ENCODE results near the gene SCLY. TPM values are rescaled to one million over a fixed set of nuclear protein-coding genes. Genes with fewer than 3 reads are reported as not detected.
A peak's percentile ranks its signal among the peaks of the same experiment; 100 is the strongest.

SCLY gene
- total and polyA plus RNA-seq, 2 experiments from 2014 or later, result 12.7 to 21.1 TPM

DNA sequence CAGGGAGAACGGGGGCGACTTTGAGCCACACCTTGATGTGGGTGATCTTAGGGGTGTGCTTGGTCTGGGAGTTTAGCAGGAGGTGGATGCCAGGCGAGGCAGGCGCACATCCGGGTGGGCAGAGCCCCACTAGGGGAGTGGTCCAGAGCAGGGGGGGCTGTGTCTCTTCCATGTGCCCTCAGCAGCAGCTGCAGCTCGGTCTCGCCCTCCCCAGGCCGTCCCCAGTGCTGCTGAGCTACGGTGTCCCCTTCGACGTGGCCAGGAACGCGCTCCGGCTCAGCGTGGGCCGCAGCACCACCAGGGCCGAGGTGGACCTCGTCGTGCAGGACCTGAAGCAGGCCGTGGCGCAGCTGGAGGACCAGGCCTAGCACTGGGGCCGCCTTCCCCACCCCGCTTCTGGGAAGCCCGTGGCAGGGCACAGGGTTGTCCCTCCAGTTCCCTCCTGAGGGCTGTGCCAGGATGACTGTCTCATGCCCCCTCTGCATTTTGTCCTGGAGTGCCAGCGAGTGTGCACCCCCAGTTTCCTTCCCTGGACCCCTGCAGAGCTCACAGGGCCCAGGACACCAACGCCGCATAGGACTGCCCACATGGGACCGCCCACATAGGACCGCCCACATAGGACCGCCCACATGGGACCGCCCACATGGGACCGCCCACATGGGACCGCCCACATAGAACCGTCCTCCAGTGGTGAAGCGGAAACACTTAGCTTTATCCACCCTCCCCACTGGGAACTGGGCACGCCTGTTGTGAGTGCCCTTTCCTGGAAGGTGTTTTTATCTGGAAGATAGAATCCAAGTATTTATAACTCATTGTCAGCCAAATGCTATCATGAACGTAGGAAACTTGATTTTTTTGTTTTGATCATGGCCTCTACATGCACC, 37.4 kb downstream of the SCLY start:
- Histone ChIP-seq H3K27ac (no peak overlapping the region), H3K4me2 (no peak overlapping the region), H3K79me2 (no peaks in the 10 kb centered on the region), H2AFZ (no peak overlapping the region), H3K4me1 (ENCODE audit: insufficient read depth) (no peaks in the 10 kb centered on the region), H3K36me3 (replicated peaks; ENCODE audit: insufficient read depth, low read depth) (no peaks in the 10 kb centered on the region), H3K27me3 (no peaks in the 10 kb centered on the region), H3K9me2 (replicated peaks; ENCODE audit: insufficient read depth) (no peaks in the 10 kb centered on the region), H4K20me1 (ENCODE audit: insufficient read depth, poor library complexity, severe bottlenecking) (no peaks in the 10 kb centered on the region), H3K9me3 (ENCODE audit: low read depth) (no peaks in the 10 kb centered on the region), H3K4me3 (no peak overlapping the region)
- TF ChIP-seq EZH2 (IDR thresholded peaks at IDR 0.05; ENCODE audit: borderline replicate concordance), result no peak
- TF ChIP-seq EZH2phosphoT487 (IDR thresholded peaks at IDR 0.05; ENCODE audit: low read depth, severe bottlenecking, unreplicated experiment), result no peak
- TF ChIP-seq, protein P1, sequence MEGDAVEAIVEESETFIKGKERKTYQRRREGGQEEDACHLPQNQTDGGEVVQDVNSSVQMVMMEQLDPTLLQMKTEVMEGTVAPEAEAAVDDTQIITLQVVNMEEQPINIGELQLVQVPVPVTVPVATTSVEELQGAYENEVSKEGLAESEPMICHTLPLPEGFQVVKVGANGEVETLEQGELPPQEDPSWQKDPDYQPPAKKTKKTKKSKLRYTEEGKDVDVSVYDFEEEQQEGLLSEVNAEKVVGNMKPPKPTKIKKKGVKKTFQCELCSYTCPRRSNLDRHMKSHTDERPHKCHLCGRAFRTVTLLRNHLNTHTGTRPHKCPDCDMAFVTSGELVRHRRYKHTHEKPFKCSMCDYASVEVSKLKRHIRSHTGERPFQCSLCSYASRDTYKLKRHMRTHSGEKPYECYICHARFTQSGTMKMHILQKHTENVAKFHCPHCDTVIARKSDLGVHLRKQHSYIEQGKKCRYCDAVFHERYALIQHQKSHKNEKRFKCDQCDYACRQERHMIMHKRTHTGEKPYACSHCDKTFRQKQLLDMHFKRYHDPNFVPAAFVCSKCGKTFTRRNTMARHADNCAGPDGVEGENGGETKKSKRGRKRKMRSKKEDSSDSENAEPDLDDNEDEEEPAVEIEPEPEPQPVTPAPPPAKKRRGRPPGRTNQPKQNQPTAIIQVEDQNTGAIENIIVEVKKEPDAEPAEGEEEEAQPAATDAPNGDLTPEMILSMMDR (IDR thresholded peaks at IDR 0.05; ENCODE audit: poor library complexity), result no peak
- peak; percentile 35 for DNase-seq (ENCODE audit: low spot score)
- WGBS (ENCODE audit: low lambda C conversion rate, missing lambda C conversion rate), result 87% methylated on average over 35 of the region's 37 CpGs

DNA sequence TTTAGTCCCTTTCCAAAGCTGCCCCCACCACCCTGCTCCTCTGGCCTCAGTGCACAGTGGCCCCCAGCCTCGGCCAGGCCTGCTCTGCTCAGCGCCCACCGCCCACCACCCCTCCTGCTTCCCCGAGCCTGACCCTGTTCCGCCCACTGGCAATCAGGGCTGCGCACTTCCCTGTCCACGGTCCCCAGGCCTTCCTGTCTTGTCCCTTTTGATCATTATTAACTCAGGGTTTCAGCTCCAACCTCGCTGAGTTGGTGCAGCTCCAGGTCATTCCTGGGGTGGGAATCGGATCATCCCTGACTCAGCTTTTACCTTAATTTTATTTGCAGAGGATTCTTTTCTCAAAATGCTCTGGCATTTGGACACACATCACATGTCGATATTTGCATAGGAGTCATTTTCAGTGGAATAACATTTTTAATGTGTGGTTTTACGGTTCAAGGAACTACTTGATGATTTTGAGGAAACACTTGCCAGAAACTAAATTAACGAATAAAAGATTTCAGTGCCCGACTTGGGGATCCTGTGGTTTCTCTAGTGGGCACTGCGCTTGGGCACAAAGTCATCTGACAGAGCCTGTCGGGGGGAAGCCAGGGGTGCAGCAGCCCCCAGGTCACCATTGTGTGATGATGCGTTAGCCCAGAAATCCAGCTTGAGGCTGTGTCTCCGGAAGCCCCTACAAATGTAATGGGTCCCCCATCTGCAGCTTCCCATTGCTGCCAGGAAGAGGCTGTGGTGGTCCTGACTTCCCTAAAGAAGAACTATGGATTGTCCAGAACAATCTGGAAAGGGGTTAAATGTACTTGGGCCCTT, 38.3 kb downstream of the SCLY start:
- Histone ChIP-seq H3K36me3 (replicated peaks; ENCODE audit: insufficient read depth, low read depth) (no peaks in the 10 kb centered on the region), H3K9me3 (ENCODE audit: low read depth) (no peaks in the 10 kb centered on the region), H2AFZ (no peak overlapping the region), H3K4me2 (no peak overlapping the region), H4K20me1 (ENCODE audit: insufficient read depth, poor library complexity, severe bottlenecking) (no peaks in the 10 kb centered on the region), H3K79me2 (no peaks in the 10 kb centered on the region), H3K27me3 (no peaks in the 10 kb centered on the region), H3K27ac (no peak overlapping the region), H3K4me3 (no peak overlapping the region), H3K9me2 (replicated peaks; ENCODE audit: insufficient read depth) (no peaks in the 10 kb centered on the region), H3K4me1 (ENCODE audit: insufficient read depth) (no peaks in the 10 kb centered on the region)
- 83% methylated on average over 17 of the region's 17 CpGs for WGBS (ENCODE audit: low lambda C conversion rate, missing lambda C conversion rate)
- no peak for TF ChIP-seq EZH2phosphoT487 (IDR thresholded peaks at IDR 0.05; ENCODE audit: low read depth, severe bottlenecking, unreplicated experiment)
- TF ChIP-seq, protein P1 (IDR thresholded peaks at IDR 0.05; ENCODE audit: poor library complexity), result no peak
- no peak for TF ChIP-seq EZH2 (IDR thresholded peaks at IDR 0.05; ENCODE audit: borderline replicate concordance)
- no peak for DNase-seq (ENCODE audit: low spot score)

DNA sequence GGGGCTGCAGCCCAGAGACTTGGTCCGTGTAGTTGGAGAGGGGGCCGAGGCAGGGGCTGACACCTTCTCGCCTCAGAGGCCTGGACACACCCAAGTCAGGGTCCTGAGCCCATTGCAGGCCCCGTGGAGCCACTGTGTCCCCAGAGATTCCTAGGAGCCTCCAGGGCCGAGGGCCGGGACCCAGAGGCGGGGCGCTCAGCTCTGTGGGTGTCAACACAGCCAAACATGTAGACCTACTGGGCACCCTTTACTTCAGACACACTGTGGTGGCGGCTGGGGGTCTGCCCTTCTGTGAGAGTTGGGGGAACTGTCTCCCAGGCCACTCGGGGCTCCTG, 38.9 kb downstream of the SCLY start:
- DNase-seq (ENCODE audit: low spot score), result no peak
- Histone ChIP-seq H3K27ac (no peak overlapping the region), H4K20me1 (ENCODE audit: insufficient read depth, poor library complexity, severe bottlenecking) (no peaks in the 10 kb centered on the region), H3K4me1 (ENCODE audit: insufficient read depth) (no peaks in the 10 kb centered on the region), H3K27me3 (no peaks in the 10 kb centered on the region), H3K4me3 (no peak overlapping the region), H3K9me3 (ENCODE audit: low read depth) (no peaks in the 10 kb centered on the region), H3K79me2 (no peaks in the 10 kb centered on the region), H3K36me3 (replicated peaks; ENCODE audit: insufficient read depth, low read depth) (no peaks in the 10 kb centered on the region), H2AFZ (no peak overlapping the region), H3K4me2 (no peak overlapping the region), H3K9me2 (replicated peaks; ENCODE audit: insufficient read depth) (no peaks in the 10 kb centered on the region)
- 90% methylated on average over 10 of the region's 10 CpGs for WGBS (ENCODE audit: low lambda C conversion rate, missing lambda C conversion rate)
- no peak for TF ChIP-seq EZH2 (IDR thresholded peaks at IDR 0.05; ENCODE audit: borderline replicate concordance)
- TF ChIP-seq, protein P1 (IDR thresholded peaks at IDR 0.05; ENCODE audit: poor library complexity), result no peak
- no peak for TF ChIP-seq EZH2phosphoT487 (IDR thresholded peaks at IDR 0.05; ENCODE audit: low read depth, severe bottlenecking, unreplicated experiment)

All from hepatocyte (in vitro differentiated cells).